Limb (tissue), 2 donors: ENCODE data around the gene HOPX.
"Not testable (repeated sequence)": the region's sequence is repeated elsewhere in the genome, so short reads cannot be mapped to it uniquely, and the experiment has no call there.

Source experiments
- DNase-seq, 2 donors: peaks; one replicate each; pipeline ENCODE4 v3.0.0-alpha.2; 2016; ENCODE audit errors: extremely low spot score in 2 of 2

Gene HOPX

DNA sequence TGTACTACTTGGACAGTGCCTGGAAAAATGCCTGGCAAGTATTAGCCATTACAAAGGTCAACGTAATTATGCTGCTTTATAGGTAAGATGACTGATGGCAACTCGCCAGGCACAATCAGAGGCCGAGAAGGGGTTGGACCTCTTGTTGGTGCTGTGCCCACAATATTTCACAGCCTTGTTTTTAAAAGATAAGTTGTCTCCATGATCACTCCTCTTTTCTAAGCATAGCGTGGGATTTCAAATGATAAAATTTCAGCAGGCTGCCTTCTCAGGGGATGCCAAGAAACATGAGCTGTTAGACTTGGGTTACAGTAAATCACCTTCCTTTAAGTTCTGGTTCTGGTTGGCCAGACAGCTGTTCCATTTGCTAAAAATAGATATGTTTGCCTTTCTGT, 26.9 kb downstream of the HOPX start:
- no peak for DNase-seq

DNA sequence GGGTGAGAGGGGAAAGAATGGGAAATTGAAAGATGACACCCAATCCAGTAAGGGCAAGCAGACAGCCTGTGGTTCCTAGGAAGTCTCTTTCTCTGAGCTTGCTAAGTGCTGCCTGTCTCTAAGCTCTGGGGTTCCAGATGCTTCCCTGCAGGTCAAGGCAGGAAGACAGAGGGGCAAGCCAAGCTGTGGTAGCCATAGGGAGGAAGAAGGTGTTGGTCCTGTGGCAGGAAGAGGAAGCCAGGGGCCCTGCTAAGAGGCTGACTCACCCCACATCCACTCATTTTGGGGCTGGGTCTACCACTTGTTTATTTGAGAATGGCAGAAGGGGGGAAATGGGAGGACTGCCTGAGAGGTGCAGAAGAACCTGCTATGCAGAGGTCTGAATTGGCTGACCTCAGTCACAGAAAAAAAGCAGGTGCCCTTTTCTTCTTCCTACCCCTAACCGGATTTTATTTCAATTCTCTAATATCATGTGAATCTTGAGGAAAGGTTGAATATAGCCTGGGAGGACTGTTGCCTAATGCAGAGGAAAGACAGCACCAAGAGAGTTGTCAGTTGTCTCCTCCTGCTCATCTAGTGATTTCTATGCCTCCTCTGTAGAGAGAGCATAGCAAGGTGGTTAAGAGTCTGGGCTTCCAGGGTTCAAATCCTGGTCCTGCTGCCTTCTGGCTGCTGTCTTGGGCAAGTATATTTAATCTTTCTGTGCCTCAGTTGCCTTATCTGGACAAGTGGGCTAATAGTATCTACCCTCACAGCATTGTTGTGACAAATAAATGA, 27.4 kb downstream of the HOPX start:
- no peak for DNase-seq

DNA sequence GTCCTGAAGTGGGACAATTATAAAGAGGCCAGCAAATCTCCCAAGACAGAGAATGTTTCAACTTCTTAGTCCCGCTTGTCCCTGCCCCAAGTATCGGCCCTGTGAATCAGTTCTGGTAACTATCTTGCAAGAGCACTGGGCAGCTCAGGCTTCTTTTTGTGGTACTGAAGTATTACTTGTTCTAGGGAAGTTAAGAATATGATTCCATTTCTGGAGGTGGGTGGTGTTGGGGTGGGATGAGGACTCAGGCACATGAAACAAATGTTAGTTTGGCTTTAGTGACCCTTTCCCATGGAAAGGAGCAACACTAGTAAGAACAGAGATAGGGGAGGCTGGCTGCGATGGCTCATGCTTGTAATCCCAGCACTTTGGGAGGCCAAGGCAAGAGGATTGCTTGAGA, 28.9 kb downstream of the HOPX start:
- DNase-seq = no peak

DNA sequence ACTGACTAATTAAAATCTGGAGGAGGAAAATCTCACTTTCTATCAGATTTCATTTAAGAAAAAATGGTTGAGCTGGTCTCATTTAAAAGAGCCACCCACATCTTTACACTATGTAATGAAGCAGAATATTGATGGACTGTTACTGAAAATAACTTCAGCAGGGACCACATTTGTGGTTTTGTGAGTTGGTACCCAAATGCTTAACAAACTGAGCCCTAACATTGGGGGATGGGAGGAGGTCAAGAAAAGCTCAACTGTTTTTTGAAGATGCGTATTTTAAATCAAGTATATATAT, 30.1 kb downstream of the HOPX start:
- no peak for DNase-seq

DNA sequence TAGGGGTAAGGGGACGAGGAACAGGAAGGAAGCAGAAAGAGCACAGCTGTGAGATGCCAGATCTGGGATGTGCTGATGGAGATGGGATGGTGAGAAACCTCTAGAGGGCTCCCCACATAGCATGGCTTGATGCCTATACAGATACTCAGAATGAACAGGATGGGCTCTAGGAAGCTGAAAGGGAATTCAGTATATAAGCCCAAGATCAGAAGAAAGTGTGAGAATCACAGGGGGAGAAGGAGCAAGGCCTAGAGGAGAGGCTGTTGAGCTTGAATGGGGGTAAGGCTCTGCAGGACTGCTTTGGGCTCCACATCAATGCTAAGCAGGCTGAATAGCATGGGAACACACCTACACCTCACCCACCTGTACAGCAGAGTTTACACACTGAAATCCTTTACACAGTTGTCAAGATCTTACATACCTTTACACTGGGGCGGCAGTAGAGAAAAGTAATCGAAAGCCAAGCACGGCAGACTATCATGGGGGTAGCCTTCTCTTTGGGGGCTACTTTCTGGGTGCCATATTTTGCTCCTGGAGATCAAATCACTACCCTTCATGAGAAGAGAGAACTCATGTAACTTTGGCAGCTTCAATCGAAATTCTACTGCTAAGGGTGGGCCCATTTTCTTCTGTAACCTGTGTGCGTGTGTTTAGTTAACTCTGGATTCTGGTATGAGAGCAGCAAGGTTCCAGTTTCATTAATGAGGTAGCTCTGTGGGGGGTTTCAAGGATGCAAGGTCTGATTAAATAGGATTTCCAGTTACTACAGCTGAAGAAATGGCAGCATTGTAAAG, 30.6 kb downstream of the HOPX start:
- DNase-seq = no peak

DNA sequence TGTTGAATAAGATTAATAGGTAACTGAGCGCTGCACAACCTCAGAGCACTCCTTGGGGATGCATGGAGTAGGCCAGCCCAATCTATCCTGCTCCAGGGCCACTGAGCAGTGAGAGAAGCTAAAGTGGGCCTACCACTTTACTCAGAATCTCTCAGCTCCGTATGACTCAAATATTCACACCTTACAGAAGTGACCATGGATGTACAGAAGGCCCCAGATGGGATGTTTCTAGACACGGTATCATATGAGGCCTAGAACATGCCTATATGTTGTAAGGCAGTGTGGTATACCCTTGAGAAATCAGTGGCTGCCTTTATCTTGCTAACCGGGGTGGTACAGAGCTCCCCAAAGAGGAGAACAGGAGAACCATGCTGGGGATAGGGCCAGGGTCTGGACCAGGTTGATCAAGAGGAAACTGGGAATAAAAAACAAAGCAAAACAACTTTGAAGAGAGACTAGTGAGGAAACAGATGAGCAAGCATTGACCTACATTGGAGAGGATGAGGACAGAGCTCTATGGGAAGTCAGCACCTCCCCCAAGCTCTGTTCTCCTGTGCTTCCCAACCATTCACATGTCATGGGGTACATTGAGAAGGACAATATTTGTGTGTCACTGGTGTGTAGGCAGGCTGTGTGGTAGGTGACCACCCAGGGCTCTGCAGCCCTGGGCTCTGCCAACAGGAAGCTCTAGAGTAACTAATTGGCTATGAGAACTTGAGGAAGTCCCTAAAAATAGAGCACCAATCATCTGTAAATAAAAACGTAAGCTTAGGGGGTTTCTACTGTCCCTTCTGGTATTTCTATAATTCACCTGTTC, 31.4 kb downstream of the HOPX start:
- DNase-seq = no peak

DNA sequence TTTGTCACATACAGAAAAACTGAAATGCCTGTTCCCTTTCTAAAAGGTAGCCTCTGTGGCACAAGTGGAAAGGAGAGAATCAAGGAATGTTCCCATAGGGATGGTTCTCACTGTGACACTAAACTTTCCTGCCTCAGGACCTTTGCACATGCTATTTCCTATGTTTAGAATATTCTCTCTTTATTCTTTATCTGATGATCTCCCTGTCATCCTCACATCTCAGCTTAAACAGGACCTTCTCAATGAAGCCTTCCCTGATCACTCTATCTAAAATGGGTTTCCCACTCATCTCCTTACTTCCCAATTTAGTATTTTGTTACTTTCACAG, 32.3 kb downstream of the HOPX start:
- no peak for DNase-seq

DNA sequence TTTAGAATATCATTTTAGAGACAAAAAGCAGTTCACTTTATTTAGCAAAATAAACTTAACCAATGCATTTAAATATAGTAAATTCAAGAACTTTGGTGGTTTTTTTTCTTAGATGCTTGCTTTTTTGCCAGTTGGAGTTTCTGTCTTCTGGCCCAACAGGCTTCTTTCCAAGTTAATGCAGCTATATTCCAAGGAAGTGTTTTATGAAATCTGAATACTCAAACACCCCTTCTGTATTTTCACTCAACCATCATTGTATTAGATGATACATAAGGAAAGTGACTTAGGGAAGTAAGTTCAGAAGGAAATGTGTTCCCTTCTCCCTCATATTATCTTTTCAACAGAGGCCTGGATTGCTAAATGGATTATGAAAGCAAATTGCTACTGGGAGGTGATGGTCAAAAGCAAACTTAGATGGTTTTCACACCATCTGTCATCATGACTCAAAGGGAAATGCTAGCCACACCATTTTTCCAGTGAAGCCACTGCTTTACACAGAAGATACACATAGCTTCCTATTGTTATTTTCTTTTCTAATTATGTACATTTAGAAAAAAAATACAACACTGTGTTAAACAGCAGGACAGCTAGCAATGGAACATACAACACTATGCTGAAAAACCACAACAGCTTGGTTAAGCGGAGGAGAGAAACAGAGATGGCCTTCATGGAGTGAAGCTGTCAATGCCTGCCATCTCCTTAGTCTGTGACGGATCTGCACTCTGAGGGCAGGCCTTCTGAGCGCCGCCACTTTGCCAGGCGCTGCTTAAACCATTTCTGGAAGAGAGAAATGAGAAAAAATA, 32.9 kb downstream of the HOPX start:
- DNase-seq = no peak

DNA sequence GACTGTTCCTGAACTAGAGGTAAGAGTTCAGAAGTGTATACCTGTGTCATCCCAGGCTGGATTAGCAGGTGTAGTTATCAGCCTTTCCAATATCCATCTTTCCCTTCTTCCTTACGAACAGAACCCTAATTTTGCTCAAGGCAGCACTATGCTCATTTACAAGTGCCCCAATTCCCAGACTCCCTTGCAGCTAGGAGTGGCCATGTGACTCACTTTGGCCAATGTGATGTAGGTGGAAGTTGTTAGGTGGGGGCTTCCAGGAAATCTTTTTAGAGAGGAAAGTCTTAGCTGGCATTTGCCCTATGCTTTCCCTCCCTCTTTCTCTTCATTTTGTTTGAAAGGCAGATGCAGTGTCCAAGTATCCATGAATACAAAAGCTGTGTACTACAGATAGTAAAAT, 34.8 kb downstream of the HOPX start:
- no peak for DNase-seq

DNA sequence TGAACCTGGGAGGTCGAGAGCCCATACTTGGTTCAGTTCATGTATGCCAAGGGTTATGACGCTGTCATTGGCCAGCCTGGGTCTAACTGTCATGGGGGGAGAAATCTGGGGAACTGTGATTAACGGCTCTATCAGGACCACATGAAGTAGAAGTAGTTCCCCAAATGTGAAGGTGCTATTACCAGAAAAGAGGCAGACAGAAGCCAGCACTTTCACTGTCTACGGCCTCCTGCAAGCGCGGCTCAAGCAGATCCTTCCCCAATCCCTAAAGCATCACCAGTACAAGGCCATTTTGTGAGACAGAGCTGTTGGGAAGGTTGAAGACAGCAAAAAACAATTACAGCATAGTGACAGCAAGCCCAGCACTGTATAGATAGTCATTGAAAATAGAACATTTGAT, 37.5 kb downstream of the HOPX start:
- DNase-seq = no peak

DNA sequence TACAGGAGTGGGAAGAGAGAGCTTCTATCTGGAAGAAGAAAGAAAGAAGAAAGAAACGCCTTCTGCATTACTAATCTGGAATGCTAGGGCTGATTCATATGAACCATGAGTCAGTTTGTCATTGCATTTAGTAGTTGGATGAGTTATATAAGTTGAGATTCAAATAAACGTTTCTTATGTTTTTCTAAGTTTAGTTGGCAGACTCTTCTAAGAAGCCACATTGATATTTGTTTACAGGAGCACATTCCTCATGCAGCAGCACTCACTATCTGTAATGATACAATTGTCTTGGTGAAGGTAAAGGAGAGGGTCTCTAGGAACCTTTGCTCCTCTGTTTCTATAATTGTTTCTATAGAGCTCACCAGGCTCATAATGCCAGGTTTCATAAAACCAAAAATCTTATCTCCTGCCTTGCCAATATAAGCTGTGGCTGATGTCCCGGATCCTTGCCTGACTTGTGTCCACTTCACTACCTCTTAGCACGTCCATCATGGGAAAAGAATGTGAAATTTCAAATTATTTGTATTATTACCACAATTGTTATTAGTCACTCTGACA, 39.5 kb downstream of the HOPX start:
- no peak for DNase-seq

DNA sequence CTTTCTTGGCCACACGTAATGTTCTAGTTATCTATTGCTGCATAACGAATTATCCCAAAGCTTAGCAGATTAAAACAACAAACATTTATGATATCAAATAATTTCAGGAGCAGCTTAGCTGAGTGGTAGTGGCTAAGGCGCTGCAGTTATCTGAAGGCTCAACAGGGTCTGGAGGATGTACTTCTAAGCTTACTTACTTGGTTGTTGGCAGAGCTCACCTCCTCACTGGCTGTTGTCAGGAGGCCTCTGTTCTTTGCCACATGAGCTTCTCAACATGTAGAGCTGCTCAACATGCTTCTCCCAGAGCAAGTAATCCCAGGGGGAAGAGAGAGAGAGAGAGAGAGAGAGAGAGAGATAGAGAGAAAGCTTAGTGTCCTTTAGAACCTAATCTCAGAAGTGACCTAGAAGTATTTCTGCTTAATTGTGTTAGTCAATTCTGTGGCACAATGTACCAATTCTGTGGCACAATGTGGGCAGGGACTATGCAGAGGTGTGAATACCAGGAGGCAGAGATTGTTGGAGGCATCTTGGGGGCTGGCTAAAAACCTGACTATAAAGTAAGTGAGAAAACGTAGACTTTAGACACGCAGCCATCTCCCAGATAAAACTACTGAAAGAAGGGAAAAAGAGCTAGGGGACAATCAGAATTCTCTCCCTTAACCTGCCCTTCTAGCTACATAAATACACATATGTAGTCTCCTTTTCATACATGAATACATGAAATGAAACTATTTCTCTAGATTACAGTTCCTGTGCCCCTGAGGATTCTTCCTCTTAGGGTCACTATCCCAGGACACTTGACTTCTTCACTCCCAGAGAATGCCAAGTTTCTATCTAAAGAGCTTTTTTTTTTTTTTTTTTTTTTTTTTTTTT, 40.2 kb downstream of the HOPX start:
- DNase-seq = no peak

DNA sequence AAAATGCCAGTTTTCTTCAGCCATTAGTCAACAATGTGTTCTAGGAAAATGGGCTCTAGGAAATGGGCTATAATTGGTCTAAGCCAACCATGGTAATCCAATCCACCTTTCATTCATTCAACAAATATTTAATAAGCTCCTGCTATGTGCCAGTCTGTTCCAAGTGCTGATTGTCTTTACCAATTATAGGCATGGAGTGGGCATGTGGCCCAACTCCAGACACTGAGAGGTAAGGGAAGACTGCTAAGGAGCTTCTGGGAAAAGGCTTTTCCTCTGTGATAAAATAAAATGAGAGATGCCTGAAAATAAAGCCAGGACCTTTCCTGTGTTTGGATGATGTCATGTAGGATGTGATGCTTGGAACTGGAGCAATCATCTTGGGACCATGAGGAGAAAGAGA, 43.3 kb downstream of the HOPX start:
- no peak for DNase-seq

DNA sequence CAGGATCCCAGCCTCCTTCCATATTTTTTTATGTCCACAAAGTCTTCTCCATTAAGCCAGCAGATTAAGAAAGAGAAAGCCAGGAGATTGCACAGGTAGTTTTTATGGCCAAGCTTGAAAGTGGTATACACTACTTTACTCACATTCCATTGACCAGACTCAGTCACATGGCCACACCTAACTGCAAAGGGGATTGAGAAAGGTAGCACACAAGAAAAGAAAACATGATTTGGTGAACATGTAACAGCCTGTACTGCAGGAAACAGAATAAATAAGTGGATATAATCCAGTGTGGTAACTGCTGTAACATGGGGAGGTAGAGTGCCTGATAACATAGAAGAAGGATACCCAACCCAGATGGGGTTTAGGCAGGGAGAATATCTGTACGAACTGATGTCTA, 43.9 kb downstream of the HOPX start:
- DNase-seq = no peak

DNA sequence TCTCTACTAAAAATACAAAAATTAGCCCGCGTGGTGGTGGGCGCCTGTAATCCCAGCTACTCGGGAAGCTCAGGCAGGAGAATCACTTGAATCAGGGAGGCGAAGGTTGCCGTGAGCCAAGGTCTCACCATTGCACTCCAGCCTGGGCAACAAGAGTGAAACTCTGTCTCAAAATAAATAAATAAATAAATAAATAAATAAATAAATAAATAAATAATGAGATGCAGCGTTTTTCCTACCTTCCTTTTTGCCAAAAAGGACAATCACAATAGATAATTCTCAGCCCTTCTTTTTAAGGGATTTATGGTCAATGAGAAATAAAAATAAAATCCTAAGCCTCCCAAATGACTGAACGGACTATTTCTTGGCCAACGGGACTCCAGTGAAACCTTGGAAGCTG, 46.1 kb downstream of the HOPX start:
- not testable (repeated sequence) for DNase-seq

DNA sequence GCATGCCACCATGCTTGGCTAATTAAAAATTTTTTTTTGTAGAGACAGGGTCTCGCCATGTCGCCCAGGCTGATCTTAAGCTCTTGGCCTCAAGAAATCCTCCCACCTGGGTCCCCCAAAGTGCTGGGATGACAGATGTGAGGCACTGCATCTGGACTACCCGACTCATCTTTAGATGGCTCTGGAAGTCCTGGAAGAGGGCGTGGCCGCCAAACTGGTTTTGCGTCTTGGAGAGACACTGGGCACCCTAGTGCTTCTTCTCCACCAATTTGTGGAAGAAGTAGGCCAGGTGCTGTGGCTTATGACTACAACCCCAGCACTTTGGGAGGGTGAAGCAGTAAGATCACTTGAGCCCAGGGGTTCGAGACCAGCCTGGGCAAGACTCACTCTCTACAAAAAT, 47.6 kb downstream of the HOPX start:
- no peak for DNase-seq

DNA sequence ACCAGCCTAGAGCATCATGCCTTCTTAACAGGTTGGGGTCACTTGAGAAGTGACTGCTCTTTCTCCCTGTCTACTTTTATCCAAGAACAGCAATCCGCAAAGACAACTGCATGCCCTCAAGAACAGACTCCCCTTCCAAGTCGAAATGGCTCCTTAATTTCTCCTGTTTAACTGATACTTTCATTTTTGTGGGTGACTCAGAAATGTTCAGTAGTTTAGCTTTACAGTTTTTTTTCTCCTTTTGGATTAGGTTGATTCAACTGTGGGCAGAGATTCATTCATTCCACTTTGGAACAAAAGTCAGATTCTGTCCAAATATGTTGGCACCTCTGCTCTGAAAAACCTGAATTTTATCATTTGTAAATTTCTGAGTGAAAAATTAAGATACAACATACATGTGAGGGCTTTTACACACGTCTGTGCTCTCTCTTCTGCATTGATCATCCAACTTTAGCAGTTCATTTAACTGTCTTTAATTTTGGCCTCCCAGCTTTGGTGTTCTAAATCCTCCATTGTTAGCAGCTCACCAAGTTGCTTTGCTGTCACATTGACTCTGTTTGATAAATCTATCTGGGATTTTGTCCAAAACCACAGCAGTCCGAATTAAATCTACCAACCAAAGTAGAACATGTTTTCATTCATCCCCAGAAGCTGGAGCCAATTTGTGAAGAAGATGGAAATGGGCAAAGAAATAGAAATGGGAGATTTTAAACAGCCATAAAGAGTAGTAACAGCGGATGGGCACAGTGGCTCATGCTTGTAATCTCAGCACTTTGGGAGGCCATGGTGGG, 50.0 kb downstream of the HOPX start:
- no peak for DNase-seq

DNA sequence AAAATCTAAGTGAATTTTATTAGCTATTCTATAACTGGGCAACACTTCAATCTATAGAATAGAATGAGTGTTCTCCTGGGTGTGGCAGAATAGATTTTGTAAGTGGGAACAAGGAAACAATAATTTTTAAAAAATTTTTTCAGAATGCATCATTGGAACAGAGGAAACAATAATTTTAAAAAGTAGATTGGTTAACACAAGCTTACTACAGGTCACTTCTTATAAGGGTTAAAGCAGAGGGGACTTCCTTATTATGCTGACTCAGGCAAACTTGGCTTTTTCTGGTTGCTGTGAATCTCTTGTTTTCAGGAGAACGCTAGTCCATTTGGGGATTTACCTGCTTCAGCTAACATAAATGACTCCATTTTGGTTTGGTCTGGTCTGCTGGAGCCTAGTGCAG, 52.5 kb downstream of the HOPX start:
- no peak for DNase-seq

DNA sequence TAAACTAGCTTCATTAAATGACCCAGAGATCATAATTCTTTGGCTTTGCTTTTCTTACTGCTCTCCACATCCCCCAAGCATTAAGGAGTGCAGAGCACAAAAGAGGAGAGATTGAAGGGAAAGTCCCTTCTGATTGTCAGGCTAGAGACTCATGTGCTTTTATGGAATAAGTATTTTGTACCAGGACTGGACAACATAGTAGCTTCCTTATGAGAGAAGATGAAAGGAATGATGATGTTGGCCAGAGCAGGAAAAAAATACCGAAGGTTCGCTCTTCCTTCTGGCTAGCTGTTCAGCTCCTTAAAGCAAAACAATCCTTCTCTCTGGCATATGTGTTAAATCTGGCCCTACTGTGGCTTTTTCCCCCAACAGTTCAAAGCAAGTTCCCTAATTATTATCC, 53.1 kb downstream of the HOPX start:
- no peak for DNase-seq

DNA sequence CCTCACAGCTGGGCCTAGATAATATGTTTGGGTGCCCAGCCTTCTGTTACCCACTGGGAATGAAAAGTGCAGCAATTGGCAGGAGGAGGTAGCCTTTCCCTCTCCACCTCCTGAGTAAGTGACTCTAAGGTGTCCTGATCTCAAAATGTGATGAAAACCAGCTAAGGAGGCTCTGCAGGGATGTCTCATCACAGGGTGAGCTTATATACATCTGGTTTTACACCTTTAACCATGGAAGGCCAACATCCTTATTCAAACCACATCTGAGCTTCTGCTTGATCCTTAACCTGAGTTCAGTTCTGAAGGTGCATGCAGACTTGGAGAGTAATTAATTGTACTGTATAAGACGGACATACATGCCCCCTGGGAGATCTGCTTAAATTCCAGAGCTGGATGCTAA, 53.7 kb downstream of the HOPX start:
- no peak for DNase-seq
